ENCODE results near the gene ERLIN1.
"Not testable (repeated sequence)": the region's sequence is repeated elsewhere in the genome, so short reads cannot be mapped to it uniquely, and the experiment has no call there.

DNA sequence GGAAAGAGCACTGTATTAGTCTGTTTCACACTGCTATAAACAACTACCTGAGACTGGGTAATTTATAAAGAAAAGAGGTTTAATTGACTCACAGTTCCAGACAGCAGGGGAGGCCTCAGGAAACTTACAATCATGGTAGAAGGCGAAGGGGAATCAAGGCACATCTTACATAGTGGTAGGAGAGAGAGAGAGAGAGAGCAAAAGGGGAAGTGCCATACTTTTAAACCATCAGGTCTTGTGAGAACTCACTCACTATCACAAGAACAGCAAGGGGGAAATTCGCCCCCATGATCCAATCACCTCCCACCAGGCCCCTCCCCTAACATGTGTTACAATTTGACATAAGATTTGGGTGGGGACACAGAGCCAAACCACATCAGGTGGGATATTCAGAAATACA is 60.5 kb downstream of the ERLIN1 start:
- not testable (repeated sequence) for TF ChIP-seq EZH2 (IDR thresholded peaks at IDR 0.05; ENCODE audit: low read length)
- TF ChIP-seq, protein P1, sequence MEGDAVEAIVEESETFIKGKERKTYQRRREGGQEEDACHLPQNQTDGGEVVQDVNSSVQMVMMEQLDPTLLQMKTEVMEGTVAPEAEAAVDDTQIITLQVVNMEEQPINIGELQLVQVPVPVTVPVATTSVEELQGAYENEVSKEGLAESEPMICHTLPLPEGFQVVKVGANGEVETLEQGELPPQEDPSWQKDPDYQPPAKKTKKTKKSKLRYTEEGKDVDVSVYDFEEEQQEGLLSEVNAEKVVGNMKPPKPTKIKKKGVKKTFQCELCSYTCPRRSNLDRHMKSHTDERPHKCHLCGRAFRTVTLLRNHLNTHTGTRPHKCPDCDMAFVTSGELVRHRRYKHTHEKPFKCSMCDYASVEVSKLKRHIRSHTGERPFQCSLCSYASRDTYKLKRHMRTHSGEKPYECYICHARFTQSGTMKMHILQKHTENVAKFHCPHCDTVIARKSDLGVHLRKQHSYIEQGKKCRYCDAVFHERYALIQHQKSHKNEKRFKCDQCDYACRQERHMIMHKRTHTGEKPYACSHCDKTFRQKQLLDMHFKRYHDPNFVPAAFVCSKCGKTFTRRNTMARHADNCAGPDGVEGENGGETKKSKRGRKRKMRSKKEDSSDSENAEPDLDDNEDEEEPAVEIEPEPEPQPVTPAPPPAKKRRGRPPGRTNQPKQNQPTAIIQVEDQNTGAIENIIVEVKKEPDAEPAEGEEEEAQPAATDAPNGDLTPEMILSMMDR (optimal IDR thresholded peaks at IDR 0.05 in 1 of 3, IDR thresholded peaks at IDR 0.05 in 1 of 3, conservative IDR thresholded peaks at IDR 0.05 in 1 of 3; ENCODE audit: extremely low read depth in 1 of 3, insufficient read depth in 2 of 3, low read length in 3 of 3): not testable (repeated sequence)

All from keratinocyte (primary cell).